H1 (cell line): ENCODE results near the gene CDH11. TPM values are rescaled to one million over a fixed set of nuclear protein-coding genes. Genes with fewer than 3 reads are reported as not detected.

ENCODE experiments used
- ZNF274 ChIP-seq: IDR thresholded peaks from 2 replicates; pipeline ENCODE4 v1.7.0; 2012; ENCODE audit warnings: low read length, borderline replicate concordance; ENCODE audit errors: extremely low read depth
- polyA plus RNA-seq, 7 experiments: library from polyadenylated mRNA; depleted of rRNA in 3 of 7; stranded (reverse) in 5 of 7; unstranded in 2 of 7; fragments of >200 nt in 5 of 7; fragments of 200-250 nt in 2 of 7; gene quantifications; 1 replicate in 5 of 7; 2 replicates in 1 of 7; 4 replicates in 1 of 7; pipeline versions ENCODE4 v1.2.1 to v1.2.3, GENCODE V29; 2011 to 2013; ENCODE audit warnings: missing spikeins in 2 of 7, mixed read lengths in 2 of 7
- total RNA-seq: library from RNA; stranded (reverse); fragmentation: NEBNext Ultra II Directional; extraction: Animal tissue kit (Norgen Biotek cat#: 25700); gene quantifications from 2 replicates; pipeline ENCODE4 v1.2.1, GENCODE V29; 2021

Gene CDH11
- total and polyA plus RNA-seq, 2 of the 8 experiments (the other 6 are each of a cell fraction or from before 2014, with no cell fraction given) = 3.3 to 8.4 TPM

DNA sequence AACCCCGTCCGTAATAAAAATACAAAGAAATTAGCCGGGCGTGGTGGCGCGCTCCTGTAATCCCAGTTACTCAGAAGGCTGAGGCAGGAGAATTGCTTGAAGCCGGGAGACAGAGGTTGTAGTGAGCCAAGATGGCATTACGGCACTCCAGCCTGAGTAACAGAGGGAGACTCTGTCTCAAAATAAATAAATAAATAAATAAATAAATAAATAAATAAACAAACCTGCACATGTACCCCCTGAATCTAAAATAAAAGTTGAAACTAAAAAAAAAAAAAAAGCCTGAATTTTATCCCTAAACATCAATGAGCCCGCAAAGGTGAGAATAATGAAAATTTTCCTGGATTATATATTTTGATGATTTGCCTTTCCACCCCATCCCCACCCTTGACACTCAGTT is 124.7 kb downstream of the CDH11 start (continued):
- TF ChIP-seq ZNF274 = no peak
